Central memory CD8-positive, alpha-beta T cell (primary cell): ENCODE measurements around the gene OR4Q3.
"Not testable (repeated sequence)": the region's sequence is repeated elsewhere in the genome, so short reads cannot be mapped to it uniquely, and the experiment has no call there.

ENCODE experiments used
- ATAC-seq: fragments of 150-1000 bp; cut with Tn5 transposase; replicated peaks from 2 replicates; pipeline ENCODE4 v1.10.0; 2022; ENCODE audit warnings: mild to moderate bottlenecking, moderate FRiP score, moderate number of reproducible peaks; ENCODE audit not compliant: poor library complexity, severe bottlenecking; ENCODE audit errors: extremely low read depth
- DNase-seq, 2 donors: peaks; one replicate each; pipeline ENCODE4 v3.0.0; 2021; ENCODE audit warnings: low spot score in 2 of 2
- H3K27ac Mint-ChIP-seq: one replicate; pipeline ENCODE4 v1.8.0; 2022; ENCODE audit warnings: low read depth, mild to moderate bottlenecking, moderate library complexity, mixed read lengths
- H3K27me3 Mint-ChIP-seq: one replicate; pipeline ENCODE4 v1.8.0; 2022; ENCODE audit warnings: mixed read lengths
- H3K36me3 Mint-ChIP-seq: one replicate; pipeline ENCODE4 v1.8.0; 2022; ENCODE audit warnings: mild to moderate bottlenecking, moderate library complexity, mixed read lengths; ENCODE audit not compliant: insufficient read depth
- H3K4me1 Mint-ChIP-seq: one replicate; pipeline ENCODE4 v1.8.0; 2022; ENCODE audit warnings: mixed read lengths
- H3K4me3 Mint-ChIP-seq: one replicate; pipeline ENCODE4 v1.8.0; 2022; ENCODE audit warnings: mild to moderate bottlenecking, moderate library complexity, mixed read lengths
- H3K9me3 Mint-ChIP-seq: one replicate; pipeline ENCODE4 v1.8.0; 2022; ENCODE audit warnings: mixed read lengths

The OR4Q3 gene

GRCh38 chr14:19796520-19797108 is 53.2 kb downstream of the OR4Q3 start:
- not testable (repeated sequence) for DNase-seq, H3K36me3 Mint-ChIP-seq, H3K4me1 Mint-ChIP-seq, H3K4me3 Mint-ChIP-seq, H3K9me3 Mint-ChIP-seq, H3K27me3 Mint-ChIP-seq, ATAC-seq, H3K27ac Mint-ChIP-seq
